Measurements from ENCODE around the gene KCTD16. TPM values are rescaled to one million over a fixed set of nuclear protein-coding genes. Genes with fewer than 3 reads are reported as not detected.
A peak's percentile ranks its signal among the peaks of the same experiment; 100 is the strongest.

Gene KCTD16
- under 1 TPM in 9 of 10 donors, not detected in 1; 0.02 to 0.42 (median 0.13) TPM for total RNA-seq
- polyA plus RNA-seq: under 1 TPM in 1 of 2 donors, not detected in 1; 0.07 TPM
- long read RNA-seq, donor 1: 0 reads
- long read RNA-seq, donor 2, partial matches to known transcripts: 1 of 1 reads
- long read RNA-seq, donor 2, other reads (novel, unspliced or antisense): 0 of 1 reads
- long read RNA-seq, donor 3: 0 reads

DNA sequence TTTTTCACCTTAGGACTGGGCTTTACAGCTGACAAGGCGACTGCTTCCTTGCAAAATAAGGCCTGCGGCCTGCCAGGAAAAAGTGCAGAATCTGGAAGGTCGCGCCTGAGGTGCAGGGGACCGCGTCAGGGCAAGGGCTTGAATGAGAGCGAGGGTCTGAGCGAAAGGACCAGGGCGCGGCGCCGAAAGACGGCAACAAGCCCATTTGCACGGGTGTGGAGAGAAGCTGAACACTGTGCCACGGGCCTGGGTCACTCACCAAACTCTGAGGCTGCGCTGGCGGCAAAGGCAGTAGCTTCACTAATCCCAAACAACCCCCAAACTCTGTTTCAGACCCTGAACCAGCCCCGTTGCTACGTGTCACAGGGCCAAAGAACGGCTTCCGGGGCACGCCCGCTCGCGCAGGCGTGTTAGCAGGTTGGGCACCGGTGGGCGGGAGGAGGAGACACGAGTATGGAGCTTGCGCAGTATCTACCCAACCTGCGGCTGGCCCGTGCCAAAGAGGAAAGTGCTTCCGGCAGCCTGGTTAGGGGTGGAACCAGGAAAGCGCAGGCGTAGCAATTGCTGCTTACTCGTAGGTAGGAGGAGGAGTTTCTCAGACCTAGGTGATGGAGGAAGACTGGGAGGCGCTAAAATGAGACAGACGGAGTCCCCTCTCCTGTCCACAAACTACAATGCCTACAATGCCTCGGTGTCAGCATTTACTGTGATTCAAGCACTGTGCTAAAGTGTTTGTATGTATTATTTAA lies at the start of gene KCTD16, which contains the start of gene YIPF5:
KCTD16 (plus strand) TSS at position 598 of the 749 bp plus-strand sequence.
YIPF5 (minus strand) TSS at position 384 of the 749 bp plus-strand sequence. CDS start 704 bp downstream, outside the sequence.
- 1% methylated on average over 39 of the region's 39 CpGs for WGBS, 2 donors
- intact Hi-C loops (cut with DNase I): no loop called here
- Histone ChIP-seq H3K4me3 (peak within 1 kb of the TSS; percentile 61 to 90 (median 78)), H3K9me3 (no peaks in the 10 kb centered on the region), H3K27ac (peak within 1 kb of the TSS in 9 of 10 donors; percentile 67 to 89 (median 85)), H3K4me1 (peaks cover 0 to 38% (median 29%) of the 10 kb centered on the region in 9 donors), H3K36me3 (peaks cover 0 to 38% (median 2%) of the 10 kb centered on the region in 9 donors), H3K27me3 (peaks cover 0 to 9% (median 0%) of the 10 kb centered on the region in 7 donors)
- peak; percentile 93 to 95 for DNase-seq
- peak; percentile 99 to 100 (median 99) for ATAC-seq
- TF ChIP-seq, protein P1, sequence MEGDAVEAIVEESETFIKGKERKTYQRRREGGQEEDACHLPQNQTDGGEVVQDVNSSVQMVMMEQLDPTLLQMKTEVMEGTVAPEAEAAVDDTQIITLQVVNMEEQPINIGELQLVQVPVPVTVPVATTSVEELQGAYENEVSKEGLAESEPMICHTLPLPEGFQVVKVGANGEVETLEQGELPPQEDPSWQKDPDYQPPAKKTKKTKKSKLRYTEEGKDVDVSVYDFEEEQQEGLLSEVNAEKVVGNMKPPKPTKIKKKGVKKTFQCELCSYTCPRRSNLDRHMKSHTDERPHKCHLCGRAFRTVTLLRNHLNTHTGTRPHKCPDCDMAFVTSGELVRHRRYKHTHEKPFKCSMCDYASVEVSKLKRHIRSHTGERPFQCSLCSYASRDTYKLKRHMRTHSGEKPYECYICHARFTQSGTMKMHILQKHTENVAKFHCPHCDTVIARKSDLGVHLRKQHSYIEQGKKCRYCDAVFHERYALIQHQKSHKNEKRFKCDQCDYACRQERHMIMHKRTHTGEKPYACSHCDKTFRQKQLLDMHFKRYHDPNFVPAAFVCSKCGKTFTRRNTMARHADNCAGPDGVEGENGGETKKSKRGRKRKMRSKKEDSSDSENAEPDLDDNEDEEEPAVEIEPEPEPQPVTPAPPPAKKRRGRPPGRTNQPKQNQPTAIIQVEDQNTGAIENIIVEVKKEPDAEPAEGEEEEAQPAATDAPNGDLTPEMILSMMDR (IDR thresholded peaks at IDR 0.05): no peak

DNA sequence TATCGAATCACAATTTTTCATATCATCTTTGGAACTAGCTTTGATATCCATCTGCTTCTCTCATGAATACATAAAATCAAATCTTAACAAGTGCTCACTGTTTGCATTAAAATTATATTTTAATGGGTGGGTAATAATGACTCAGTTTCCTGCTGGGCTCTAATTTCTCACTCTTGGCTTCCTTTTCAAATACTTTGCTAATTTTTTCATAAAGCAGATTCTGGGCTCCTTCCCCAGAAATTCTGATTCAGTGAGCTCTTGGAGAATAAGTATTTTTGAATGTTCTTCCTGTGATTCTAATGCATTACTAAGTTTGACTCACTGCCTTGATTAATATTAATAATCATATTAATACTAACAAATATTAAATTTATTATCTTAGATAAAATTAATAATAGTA lies 49.1 kb upstream of the KCTD16 start:
- peaks cover 0 to 8% (median 0%) of the 10 kb centered on the region in 11 donors for H3K9me3 ChIP-seq
- H3K4me1 ChIP-seq: peaks cover 0 to 9% (median 0%) of the 10 kb centered on the region in 9 donors
- DNase-seq (no peak), ATAC-seq (no peak)
- intact Hi-C loops (cut with DNase I): no loop called here
- H3K4me3 ChIP-seq: no peak overlapping the region
- TF ChIP-seq, protein P1 (IDR thresholded peaks at IDR 0.05): no peak
- H3K27me3 ChIP-seq: no peaks in the 10 kb centered on the region
- no peak overlapping the region for H3K27ac ChIP-seq
- no peaks in the 10 kb centered on the region for H3K36me3 ChIP-seq
- WGBS, 2 donors: 91% methylated on average over 1 of the region's 1 CpG

DNA sequence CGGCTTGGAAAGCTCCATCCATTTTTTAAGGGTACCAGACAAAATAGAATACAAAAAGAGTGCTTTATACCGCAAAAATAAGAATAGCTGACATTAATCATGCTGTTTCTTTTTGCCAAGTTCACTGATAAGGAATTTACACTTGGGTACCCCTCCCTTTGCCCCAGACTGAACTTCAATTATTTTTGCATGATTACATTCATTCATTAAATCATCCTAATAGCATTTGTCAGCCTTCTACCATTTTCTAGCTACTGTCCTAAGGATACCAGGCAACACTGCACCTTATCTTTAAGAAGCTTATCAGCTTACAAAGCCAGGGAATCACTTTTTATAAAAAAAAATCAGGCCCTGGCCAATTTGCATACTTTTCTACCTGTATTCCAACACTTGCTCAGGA lies 48.6 kb upstream of the KCTD16 start:
- TF ChIP-seq, protein P1 (IDR thresholded peaks at IDR 0.05): no peak
- Histone ChIP-seq H3K27ac (no peak overlapping the region), H3K4me3 (no peak overlapping the region), H3K4me1 (peaks cover 0 to 4% (median 0%) of the 10 kb centered on the region in 9 donors), H3K9me3 (peaks cover 0 to 8% (median 0%) of the 10 kb centered on the region in 11 donors), H3K27me3 (no peaks in the 10 kb centered on the region), H3K36me3 (no peaks in the 10 kb centered on the region)
- DNase-seq (no peak), ATAC-seq (no peak)
- intact Hi-C loops (cut with DNase I): no loop called here
- WGBS, 2 donors: 71 to 75% methylated on average over 2 of the region's 2 CpGs

DNA sequence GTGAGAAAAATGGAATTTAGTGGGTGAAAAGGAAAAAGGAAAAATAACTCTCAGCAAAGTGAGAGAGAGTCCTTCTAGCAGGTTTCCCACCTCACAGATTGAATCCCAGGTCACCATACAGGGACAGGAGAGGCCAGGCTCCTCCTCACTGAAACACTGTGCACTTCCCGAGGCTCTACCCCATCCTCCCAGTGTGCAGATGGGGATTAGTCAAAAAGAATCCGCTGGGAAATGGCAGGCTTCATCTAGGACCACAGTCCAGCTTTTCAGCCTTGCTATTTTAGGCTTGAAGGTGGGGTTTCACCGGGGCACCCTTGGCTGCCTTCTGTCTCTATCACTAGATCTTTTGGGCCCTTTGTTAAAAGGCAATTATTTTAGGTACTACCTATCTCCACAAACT lies 48.0 kb upstream of the KCTD16 start:
- Histone ChIP-seq H3K27ac (no peak overlapping the region), H3K27me3 (no peaks in the 10 kb centered on the region), H3K4me1 (no peaks in the 10 kb centered on the region), H3K36me3 (no peaks in the 10 kb centered on the region), H3K9me3 (peaks cover 0 to 8% (median 0%) of the 10 kb centered on the region in 11 donors), H3K4me3 (no peak overlapping the region)
- TF ChIP-seq, protein P1 (IDR thresholded peaks at IDR 0.05): no peak
- WGBS, 2 donors: 86% methylated on average over 3 of the region's 3 CpGs
- no peak for DNase-seq
- ATAC-seq: no peak
- intact Hi-C loops (cut with DNase I): no loop called here

Data from heart right ventricle (tissue), 16 donors.